Hepatocyte (in vitro differentiated cells): ENCODE results near the gene PRCC. TPM values are rescaled to one million over a fixed set of nuclear protein-coding genes. Genes with fewer than 3 reads are reported as not detected.

Source experiments
- DNase-seq: peaks from one replicate; pipeline ENCODE4 v3.0.0-alpha.2; 2016; ENCODE audit warnings: low spot score
- H2AFZ ChIP-seq: fragments of 200-600 bp; sonication (generic); 2 replicates; pipeline ENCODE4 v1.6.0; 2016; ENCODE audit warnings: antibody characterized with exemption, mild to moderate bottlenecking
- H3K27ac ChIP-seq: fragments of 200-600 bp; sonication (generic); 2 replicates; pipeline ENCODE4 v1.5.1; 2016; ENCODE audit warnings: mild to moderate bottlenecking
- H3K27me3 ChIP-seq: fragments of 200-600 bp; sonication (generic); 2 replicates; pipeline ENCODE4 v1.6.1; 2016
- H3K36me3 ChIP-seq: fragments of 200-600 bp; sonication (generic); replicated peaks from 2 replicates; pipeline ENCODE4 v1.5.1; 2016; ENCODE audit warnings: low read depth; ENCODE audit not compliant: insufficient read depth
- H3K4me1 ChIP-seq: fragments of 200-600 bp; sonication (generic); 2 replicates; pipeline ENCODE4 v1.5.1; 2016; ENCODE audit warnings: mild to moderate bottlenecking, moderate library complexity; ENCODE audit not compliant: insufficient read depth
- H3K4me2 ChIP-seq: fragments of 200-600 bp; sonication (generic); 2 replicates; pipeline ENCODE4 v1.6.0; 2016
- H3K4me3 ChIP-seq: fragments of 200-600 bp; sonication (generic); 2 replicates; pipeline ENCODE4 v1.5.1; 2016; ENCODE audit warnings: mild to moderate bottlenecking
- H3K79me2 ChIP-seq: fragments of 200-600 bp; sonication (generic); 2 replicates; pipeline ENCODE4 v1.6.0; 2017; ENCODE audit warnings: mild to moderate bottlenecking
- H3K9me2 ChIP-seq: fragments of 200-600 bp; sonication (generic); replicated peaks from 2 replicates; pipeline ENCODE4 v1.6.0; 2017; ENCODE audit warnings: mild to moderate bottlenecking; ENCODE audit not compliant: insufficient read depth
- H3K9me3 ChIP-seq: fragments of 200-600 bp; sonication (generic); 2 replicates; pipeline ENCODE4 v1.5.1; 2016; ENCODE audit warnings: low read depth, mild to moderate bottlenecking
- H4K20me1 ChIP-seq: fragments of 200-600 bp; sonication (generic); 2 replicates; pipeline ENCODE4 v1.6.0; 2016; ENCODE audit warnings: mild to moderate bottlenecking; ENCODE audit not compliant: insufficient read depth, poor library complexity, severe bottlenecking
- EZH2 ChIP-seq: fragments of 200-600 bp; sonication (generic); IDR thresholded peaks from 2 replicates; pipeline ENCODE4 v1.6.1; 2016; ENCODE audit warnings: antibody characterized with exemption, mild to moderate bottlenecking, borderline replicate concordance
- EZH2phosphoT487 ChIP-seq: fragments of 200-600 bp; sonication (generic); IDR thresholded peaks from one replicate; pipeline ENCODE4 v1.6.1; 2018; ENCODE audit warnings: antibody characterized with exemption, mild to moderate bottlenecking, low read depth, moderate library complexity; ENCODE audit not compliant: unreplicated experiment, severe bottlenecking
- whole genome bisulfite sequencing: methylation state at CpG from one replicate; pipeline ENCODE4 v1.1.6; 2016; ENCODE audit warnings: low lambda C conversion rate; ENCODE audit errors: missing lambda C conversion rate; 5-methylcytosine and 5-hydroxymethylcytosine counted together
- polyA plus RNA-seq: library from polyadenylated mRNA; unstranded; fragments of >200 nt; fragmentation: Nextera tagmentation; extraction: Ambion mirVana; gene quantifications from 2 replicates; pipeline ENCODE4 v1.2.1, GENCODE V29; 2016
- total RNA-seq: library from RNA; depleted of rRNA; stranded (reverse); fragments of >200 nt; gene quantifications from 2 replicates; pipeline ENCODE4 v1.2.3, GENCODE V29; 2014
- TF ChIP-seq, protein P1 (sequence below): fragments of 200-600 bp; sonication (generic); IDR thresholded peaks from 2 replicates; pipeline ENCODE4 v1.5.1; 2016; ENCODE audit warnings: antibody characterized with exemption, mild to moderate bottlenecking; ENCODE audit not compliant: poor library complexity

The PRCC gene
- total and polyA plus RNA-seq, 2 experiments from 2014 or later = 35.9 to 108 TPM

DNA sequence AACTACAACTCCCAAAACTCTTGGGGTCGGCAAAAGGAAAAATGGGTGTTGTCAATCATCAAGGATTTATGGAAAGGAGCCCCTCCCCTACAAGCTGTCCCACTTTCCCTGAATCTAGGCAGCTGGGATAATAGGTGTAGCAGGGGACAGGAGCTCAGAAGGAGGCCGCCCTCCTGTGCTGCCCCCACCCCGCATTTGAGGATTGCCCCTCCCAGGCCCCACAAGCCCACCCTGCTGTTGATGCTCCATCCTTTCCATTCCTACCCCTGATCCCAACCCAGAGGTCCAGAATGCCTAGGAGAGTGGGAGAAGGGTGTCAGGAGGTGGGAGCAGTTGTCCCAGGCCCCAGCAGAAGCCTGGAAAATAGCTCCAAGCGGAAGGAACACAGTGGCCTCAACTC is 24.5 kb upstream of the PRCC start:
- TF ChIP-seq EZH2 (no peak), EZH2phosphoT487 (no peak)
- TF ChIP-seq, protein P1, sequence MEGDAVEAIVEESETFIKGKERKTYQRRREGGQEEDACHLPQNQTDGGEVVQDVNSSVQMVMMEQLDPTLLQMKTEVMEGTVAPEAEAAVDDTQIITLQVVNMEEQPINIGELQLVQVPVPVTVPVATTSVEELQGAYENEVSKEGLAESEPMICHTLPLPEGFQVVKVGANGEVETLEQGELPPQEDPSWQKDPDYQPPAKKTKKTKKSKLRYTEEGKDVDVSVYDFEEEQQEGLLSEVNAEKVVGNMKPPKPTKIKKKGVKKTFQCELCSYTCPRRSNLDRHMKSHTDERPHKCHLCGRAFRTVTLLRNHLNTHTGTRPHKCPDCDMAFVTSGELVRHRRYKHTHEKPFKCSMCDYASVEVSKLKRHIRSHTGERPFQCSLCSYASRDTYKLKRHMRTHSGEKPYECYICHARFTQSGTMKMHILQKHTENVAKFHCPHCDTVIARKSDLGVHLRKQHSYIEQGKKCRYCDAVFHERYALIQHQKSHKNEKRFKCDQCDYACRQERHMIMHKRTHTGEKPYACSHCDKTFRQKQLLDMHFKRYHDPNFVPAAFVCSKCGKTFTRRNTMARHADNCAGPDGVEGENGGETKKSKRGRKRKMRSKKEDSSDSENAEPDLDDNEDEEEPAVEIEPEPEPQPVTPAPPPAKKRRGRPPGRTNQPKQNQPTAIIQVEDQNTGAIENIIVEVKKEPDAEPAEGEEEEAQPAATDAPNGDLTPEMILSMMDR = no peak
- Histone ChIP-seq H3K9me3 (no peaks in the 10 kb centered on the region), H4K20me1 (no peaks in the 10 kb centered on the region), H3K27ac (no peak overlapping the region), H3K36me3 (no peaks in the 10 kb centered on the region), H3K4me3 (no peak overlapping the region), H3K4me1 (peaks cover 32% of the 10 kb centered on the region), H3K9me2 (no peaks in the 10 kb centered on the region), H3K79me2 (peaks cover 49% of the 10 kb centered on the region), H2AFZ (no peak overlapping the region), H3K4me2 (no peak overlapping the region), H3K27me3 (no peaks in the 10 kb centered on the region)
- no peak for DNase-seq
- 91% methylated on average over 4 of the region's 4 CpGs for WGBS

GRCh38 chr1:156743367-156744302 is 23.7 kb upstream of the PRCC start:
- Histone ChIP-seq H3K9me2 (no peaks in the 10 kb centered on the region), H3K4me3 (no peak overlapping the region), H2AFZ (no peak overlapping the region), H3K4me1 (peaks cover 41% of the 10 kb centered on the region), H3K4me2 (no peak overlapping the region), H3K27me3 (no peaks in the 10 kb centered on the region), H3K27ac (no peak overlapping the region), H3K36me3 (no peaks in the 10 kb centered on the region), H3K9me3 (no peaks in the 10 kb centered on the region), H3K79me2 (peaks cover 54% of the 10 kb centered on the region), H4K20me1 (no peaks in the 10 kb centered on the region)
- DNase-seq = no peak
- WGBS = 95% methylated on average over 14 of the region's 14 CpGs
- TF ChIP-seq EZH2 = no peak
- TF ChIP-seq, protein P1 = no peak
- TF ChIP-seq EZH2phosphoT487 = no peak

GRCh38 chr1:156744344-156744743 is 23.0 kb upstream of the PRCC start:
- no peaks in the 10 kb centered on the region for H3K9me3 ChIP-seq
- no peaks in the 10 kb centered on the region for H3K36me3 ChIP-seq
- no peak overlapping the region for H3K27ac ChIP-seq
- no peak for DNase-seq
- 90% methylated on average over 2 of the region's 12 CpGs for WGBS
- peaks cover 56% of the 10 kb centered on the region for H3K79me2 ChIP-seq
- H3K4me1 ChIP-seq = peaks cover 48% of the 10 kb centered on the region
- no peak overlapping the region for H3K4me3 ChIP-seq
- no peak overlapping the region for H3K4me2 ChIP-seq
- TF ChIP-seq, protein P1 = no peak
- TF ChIP-seq EZH2 = no peak
- no peak for TF ChIP-seq EZH2phosphoT487
- no peaks in the 10 kb centered on the region for H4K20me1 ChIP-seq
- H3K27me3 ChIP-seq = no peaks in the 10 kb centered on the region
- H3K9me2 ChIP-seq = no peaks in the 10 kb centered on the region
- no peak overlapping the region for H2AFZ ChIP-seq
